Peyer's patch (tissue), 4 donors: ENCODE results near the gene GFRA4.

Experiments used
- POLR2A ChIP-seq, 2 donors: fragments of 450-650 bp; IDR thresholded peaks; one replicate each; pipeline ENCODE4 v1.5.1; 2017; ENCODE audit warnings: antibody characterized with exemption in 2 of 2, mild to moderate bottlenecking in 2 of 2, moderate library complexity in 2 of 2
- TF ChIP-seq, protein P1 (sequence below), 6 experiments: fragments of 450-650 bp in 4 of 6; fragments of 200-600 bp in 2 of 6; sonication (generic) in 1 of 6; IDR thresholded peaks; one replicate each; pipeline ENCODE4 v1.5.1; 2017 to 2019; ENCODE audit warnings: antibody characterized with exemption in 6 of 6, mild to moderate bottlenecking in 3 of 6, moderate library complexity in 1 of 6

DNA sequence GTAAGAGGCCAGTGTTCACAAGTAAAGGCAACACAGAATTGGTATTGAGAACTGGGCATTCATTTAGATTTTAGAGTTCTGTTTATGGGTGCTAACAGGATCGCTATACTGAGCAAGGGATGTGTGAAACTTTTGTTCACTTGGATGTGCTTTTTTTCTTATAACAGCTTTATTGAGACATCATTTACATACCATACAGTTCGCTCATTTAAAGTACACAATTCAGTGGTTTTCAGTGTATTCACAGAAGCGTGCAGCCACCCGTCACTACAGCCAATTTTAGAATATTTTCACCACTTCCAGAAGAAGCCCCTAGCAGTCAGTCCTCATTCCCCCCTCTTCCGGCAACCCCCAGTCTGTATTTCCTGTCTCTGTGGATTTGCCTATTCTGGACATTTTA is 48.7 kb downstream of the GFRA4 start:
- no peak for TF ChIP-seq POLR2A (IDR thresholded peaks at IDR 0.05)
- TF ChIP-seq, protein P1, sequence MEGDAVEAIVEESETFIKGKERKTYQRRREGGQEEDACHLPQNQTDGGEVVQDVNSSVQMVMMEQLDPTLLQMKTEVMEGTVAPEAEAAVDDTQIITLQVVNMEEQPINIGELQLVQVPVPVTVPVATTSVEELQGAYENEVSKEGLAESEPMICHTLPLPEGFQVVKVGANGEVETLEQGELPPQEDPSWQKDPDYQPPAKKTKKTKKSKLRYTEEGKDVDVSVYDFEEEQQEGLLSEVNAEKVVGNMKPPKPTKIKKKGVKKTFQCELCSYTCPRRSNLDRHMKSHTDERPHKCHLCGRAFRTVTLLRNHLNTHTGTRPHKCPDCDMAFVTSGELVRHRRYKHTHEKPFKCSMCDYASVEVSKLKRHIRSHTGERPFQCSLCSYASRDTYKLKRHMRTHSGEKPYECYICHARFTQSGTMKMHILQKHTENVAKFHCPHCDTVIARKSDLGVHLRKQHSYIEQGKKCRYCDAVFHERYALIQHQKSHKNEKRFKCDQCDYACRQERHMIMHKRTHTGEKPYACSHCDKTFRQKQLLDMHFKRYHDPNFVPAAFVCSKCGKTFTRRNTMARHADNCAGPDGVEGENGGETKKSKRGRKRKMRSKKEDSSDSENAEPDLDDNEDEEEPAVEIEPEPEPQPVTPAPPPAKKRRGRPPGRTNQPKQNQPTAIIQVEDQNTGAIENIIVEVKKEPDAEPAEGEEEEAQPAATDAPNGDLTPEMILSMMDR (IDR thresholded peaks at IDR 0.05): no peak
